ENCODE results near the gene MLEC.
A peak's percentile ranks its signal among the peaks of the same experiment; 100 is the strongest.

Gene MLEC

GRCh38 chr12:120697344-120697743 is 10.4 kb downstream of the MLEC start:
- no peak for DNase-seq

GRCh38 chr12:120698665-120699064 is 11.7 kb downstream of the MLEC start:
- DNase-seq: no peak

DNA sequence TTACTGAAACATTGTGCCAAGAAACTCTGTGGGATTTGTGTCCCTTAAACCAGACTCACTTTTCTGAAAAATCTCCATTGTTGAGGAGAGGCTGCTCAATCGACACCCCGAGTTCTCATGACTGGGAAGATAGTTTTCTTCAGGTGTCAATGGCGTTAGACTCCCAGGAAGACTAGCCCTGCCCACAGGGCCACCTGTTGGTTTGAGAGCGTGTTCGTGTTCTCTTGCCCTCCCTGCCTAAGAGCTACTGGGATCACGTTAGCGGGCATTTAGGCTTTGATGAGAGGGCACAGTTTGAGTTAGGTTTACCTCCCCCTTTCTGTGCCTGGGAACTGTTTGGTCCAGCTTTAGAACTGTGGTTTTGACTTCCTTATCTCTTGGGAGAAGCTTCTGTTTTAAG is 12.6 kb downstream of the MLEC start:
- no peak for DNase-seq

DNA sequence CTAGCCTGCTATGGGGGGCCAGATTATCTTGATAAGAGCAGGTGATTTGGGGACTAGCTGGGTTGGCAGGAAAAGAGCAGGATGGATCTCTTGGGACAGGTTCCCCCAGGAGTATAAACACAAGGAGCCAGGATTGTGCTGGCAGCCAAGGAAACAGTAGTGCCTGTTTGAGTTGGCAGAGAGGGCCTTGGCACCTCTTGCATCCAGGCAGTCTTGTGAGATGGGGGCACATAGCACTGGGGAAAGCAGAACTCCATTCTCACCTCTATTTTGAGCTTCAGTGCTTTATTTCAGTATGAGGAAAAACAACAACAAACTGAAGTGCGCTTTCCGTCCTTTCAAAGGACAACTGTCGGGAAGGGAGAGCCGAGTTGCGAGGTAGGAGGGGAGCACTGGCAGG is 13.9 kb downstream of the MLEC start:
- DNase-seq: no peak

DNA sequence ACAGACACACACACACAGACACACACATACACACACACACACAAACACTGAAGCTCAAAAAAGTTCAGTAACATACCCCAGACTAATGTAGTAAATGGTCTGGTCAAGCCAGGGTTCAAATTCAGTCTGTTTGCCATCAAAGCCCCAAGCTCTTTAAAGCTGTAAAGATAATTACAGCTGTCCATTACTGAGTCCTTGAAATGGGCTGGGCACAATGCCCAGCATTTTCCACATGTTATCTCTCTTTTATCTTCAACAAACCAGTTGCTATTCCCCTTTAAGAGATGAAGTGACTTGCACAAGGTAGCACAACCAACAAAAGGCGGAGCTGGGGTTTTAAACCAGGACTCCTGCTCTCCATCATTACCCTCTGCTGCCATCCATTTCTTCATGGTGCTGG is 15.7 kb downstream of the MLEC start:
- DNase-seq: no peak

- no peak for DNase-seq
Observed at GRCh38 chr12:120703311-120703942, 16.5 kb downstream of the MLEC start.

GRCh38 chr12:120705618-120706017 is 18.7 kb downstream of the MLEC start:
- DNase-seq: no peak

DNA sequence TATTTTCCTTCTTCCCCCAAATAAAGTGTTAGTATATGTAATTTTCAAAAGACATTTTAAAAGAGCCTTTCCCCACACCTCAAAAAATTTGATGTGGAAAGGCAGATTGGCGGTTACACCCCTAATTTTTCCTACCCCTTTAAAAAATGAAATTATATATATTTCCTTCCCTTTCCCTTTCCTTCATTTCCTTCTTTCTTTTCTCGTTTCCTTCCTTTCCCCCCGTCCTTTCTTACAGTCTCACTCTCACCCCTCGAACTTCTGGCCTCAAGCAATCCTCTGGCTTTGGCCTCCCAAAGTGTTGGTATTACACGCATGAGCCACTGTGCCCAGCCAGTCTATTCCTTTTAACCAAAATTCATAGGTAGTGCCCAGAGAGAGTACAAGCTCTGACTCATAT is 19.1 kb downstream of the MLEC start:
- no peak for DNase-seq

DNA sequence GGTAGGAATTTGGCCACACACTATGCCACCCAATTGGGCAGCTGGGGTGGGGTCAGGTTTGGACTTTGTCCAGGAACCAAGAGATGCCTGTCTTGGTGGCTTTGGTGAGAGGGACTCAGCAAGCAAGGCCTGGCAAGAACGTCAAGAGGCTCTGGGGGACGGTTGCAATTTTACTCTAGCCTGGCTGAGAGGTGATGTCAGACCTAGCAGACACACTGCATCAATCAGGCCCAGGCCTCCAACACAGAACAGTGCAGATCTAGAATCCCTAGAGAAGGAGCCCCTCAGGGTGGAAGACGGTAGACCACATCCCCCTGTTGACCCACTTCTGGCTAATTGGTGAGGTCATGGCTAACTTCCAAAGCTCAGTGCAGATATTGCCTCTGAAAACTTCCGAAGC is 21.7 kb downstream of the MLEC start:
- DNase-seq: no peak

GRCh38 chr12:120710031-120710804 is 23.3 kb downstream of the MLEC start, which contains the start of gene UNC119B:
Gene UNC119B (plus strand): TSS chr12:120710458. CDS start chr12:120710475, 17 bp downstream.
- DNase-seq: no peak

DNA sequence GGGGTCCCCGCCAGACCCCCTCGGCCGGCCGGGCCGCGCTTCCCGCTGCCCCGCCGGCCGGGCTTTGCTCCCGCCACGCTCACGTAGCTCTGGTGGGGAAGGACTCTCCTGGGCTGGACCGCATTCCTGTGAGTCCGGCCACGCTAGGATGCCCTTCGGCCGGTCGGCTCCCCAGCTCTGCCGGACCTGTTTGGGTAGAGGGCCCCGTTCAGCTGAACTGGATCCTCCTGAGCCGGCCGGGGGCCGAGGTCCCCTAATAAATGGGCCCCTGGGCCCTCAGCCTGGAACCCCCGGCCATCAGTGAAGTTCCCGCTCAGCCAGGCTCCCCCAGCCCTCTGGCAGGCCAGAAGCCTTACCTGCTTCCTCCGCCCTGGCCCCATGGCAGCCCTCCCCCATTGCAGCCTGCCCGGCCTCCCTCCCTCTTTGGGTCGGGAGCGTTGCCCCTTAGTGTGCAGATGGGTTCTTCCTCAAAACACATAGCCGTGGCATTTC is 23.9 kb downstream of the MLEC start:
- no peak for DNase-seq

GRCh38 chr12:120711411-120711810 is 24.5 kb downstream of the MLEC start:
- DNase-seq: no peak

DNA sequence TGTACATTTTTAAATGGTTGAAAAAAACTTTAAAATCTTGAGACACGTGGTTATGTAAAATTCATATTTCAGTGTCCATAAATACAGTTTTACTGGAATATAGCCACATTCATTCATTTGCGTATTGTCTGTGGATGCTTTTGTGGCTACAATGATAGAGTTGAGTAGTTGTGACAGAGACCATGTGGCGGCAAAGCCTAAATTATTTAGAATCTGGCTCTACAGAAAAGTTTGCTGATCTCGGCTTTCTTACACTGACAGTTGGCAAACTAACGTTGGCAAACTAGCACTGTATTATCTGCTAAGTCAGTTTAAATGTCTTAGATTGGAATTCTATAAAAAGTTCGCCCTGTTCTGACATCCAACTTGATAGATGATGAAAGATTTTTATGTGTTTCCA is 25.7 kb downstream of the MLEC start:
- DNase-seq: no peak

DNA sequence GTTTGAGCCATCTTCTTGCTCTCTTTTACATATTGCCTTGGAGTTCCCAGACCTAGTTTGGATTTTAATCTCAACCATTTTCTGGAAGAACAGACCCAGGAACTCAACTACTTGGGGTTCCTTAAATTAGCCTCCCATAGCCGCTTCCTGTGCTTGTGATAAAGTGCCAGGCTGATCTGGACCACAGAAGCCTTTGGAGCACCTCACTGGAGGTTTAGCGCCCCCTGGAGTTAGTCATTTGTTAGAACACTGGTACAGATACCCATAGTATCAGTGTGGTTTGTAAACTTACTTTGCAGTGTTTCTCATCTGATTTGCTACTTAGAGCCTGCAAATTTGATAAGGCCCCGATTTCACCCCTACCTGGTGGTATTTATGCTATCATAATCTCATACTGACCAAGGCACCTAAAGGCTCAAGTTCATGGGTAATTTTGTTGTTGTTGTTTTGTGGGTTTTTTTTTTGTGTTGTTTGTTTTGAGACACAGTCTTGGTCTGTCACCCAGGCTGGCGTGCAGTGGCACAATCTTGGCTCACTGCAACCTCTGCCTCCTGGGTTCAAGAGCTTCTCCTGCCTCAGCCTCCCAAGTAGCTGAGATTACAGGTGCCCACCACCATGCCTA is 27.0 kb downstream of the MLEC start:
- DNase-seq: peak; percentile 62

- DNase-seq: no peak
Observed at GRCh38 chr12:120718055-120718454, 31.1 kb downstream of the MLEC start.

DNA sequence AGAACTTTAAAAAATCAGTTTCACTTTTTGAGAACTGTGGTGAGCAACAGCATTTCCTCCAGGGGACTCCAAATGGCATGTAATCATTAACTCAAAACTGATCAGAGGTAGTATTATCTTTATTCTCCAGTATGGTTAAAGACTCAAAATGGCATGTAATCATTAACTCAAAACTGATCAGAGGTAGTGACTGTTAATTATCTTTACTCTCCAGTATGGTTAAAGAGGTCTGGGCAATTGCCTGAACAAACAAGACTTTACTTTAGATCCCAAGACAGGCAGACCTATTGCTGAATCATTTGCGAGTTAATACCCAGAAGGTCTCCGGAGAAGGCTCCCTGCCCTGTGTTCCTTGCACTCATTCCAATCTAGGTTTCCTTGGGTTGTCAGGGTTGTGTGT is 32.1 kb downstream of the MLEC start:
- no peak for DNase-seq

- no peak for DNase-seq
Observed at GRCh38 chr12:120719496-120720233, 32.7 kb downstream of the MLEC start.

- no peak for DNase-seq
Observed at GRCh38 chr12:120720234-120720986, 33.5 kb downstream of the MLEC start.

DNA sequence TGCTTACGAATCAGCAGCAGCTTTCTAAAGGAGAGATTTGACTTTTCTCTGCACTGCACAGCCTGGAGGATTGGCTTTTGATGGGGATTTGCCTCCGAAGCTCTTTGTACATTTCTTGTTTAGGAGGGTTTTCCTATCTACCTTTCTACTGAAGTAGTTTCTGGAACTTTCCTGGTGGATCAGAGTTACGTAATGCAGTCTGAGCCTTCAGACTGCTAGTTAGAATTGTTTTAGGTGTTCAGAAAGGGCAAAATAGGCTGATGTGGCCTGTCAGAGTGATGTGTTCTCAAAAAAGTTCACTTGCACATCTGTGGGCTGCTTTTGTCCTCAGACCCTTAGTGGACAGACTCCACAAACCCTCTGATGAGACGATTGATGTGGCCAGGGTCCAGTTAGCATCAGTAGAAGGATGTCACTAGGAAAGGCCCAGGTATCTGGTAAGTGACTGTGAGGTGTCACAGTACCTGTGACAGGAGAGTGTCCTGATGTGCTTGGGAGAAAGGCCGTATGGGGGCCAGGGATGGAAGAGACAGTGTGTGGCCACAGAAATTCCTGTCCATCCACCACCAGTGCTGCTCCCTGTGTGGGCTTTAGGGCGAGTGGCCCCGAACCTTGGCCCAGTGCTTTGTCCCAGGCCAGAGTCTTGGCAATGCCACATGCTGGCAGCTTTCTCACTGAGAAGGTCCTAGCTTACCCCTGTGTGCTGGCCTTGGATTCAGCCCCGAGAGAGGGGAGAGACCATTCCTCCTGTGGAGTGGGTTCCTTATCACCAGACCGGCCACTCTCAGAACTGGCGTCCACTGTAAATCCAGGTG is 34.2 kb downstream of the MLEC start:
- DNase-seq: no peak

DNA sequence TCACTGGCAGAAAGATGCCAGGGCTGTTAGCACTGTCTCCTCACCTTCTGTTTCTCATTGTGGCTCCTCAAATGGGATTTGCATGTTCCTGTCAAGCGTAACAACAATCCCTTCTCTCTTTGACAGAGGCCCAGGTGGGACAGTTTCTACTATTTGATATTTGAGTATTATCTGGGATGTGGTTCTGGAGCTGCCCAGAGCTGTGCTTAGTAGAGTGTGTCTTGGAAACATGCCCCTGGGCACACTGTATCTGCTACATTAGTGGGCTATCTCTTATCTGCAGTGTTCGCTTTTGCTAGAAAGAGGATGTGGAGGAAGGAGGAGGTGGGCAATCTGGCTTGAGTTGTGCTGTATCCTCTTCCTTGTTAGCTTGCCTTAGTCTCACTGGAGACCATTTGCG is 34.9 kb downstream of the MLEC start:
- no peak for DNase-seq

GRCh38 chr12:120722784-120723183 is 35.8 kb downstream of the MLEC start:
- no peak for DNase-seq

DNA sequence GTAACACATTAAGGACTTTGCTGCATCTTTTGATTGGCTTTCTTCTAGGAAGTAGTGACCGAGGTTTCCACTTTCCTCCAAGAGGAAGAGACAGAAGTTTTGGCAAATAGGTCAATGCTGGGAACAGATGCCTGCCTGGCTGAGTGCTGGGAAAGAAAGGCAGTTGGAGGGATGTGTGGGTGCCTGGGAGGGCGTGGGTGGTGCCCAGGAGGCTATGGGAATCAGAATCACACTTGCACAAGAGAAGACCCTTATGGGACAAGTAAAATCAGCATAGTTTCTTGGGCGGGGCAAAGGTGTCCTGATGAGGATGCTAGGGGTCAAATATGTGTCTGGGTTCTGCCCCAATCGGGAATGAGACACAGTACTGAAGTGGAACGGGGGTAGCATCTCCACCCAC is 37.8 kb downstream of the MLEC start:
- no peak for DNase-seq
